A673 (cell line): ENCODE results near the gene AIMP2.

ENCODE experiments used
- CTCF ChIP-seq: fragments of 300-800, 200-600 bp; sonication (generic); conservative IDR thresholded peaks from 2 replicates; pipeline ENCODE4 v1.5.1; 2017; ENCODE audit warnings: low read depth, mild to moderate bottlenecking, antibody characterized with exemption, low read length, moderate library complexity, mixed read lengths
- EZH2 ChIP-seq: fragments of 200-600 bp; sonication (generic); IDR thresholded peaks from 2 replicates; pipeline ENCODE4 v1.6.1; 2017; ENCODE audit warnings: borderline replicate concordance, low read depth, mild to moderate bottlenecking, mixed read lengths, antibody characterized with exemption, low read length; ENCODE audit not compliant: poor library complexity, severe bottlenecking

- TF ChIP-seq CTCF (no peak), EZH2 (no peak)
Observed at GRCh38 chr7:6071406-6071805, 62.3 kb downstream of the AIMP2 start.
